Activated CD8-positive, alpha-beta memory T cell treated with anti-CD3 and anti-CD28 coated beads, Interleukin-2, amount 50 U/mL, for 1 hour (primary cell): ENCODE data around the gene DTNB.
"Not testable (repeated sequence)": the region's sequence is repeated elsewhere in the genome, so short reads cannot be mapped to it uniquely, and the experiment has no call there.

Experiments used
- DNase-seq: peaks from one replicate; pipeline ENCODE4 v3.0.0-alpha.2; 2020; ENCODE audit errors: extremely low read depth

DTNB gene

GRCh38 chr2:25632396-25632795, 41.0 kb downstream of the DTNB start:
- DNase-seq, result no peak

- no peak for DNase-seq
Observed at GRCh38 chr2:25624635-25625034, 48.7 kb downstream of the DTNB start.

GRCh38 chr2:25623361-25623760, 50.0 kb downstream of the DTNB start:
- no peak for DNase-seq

- no peak for DNase-seq
Observed at GRCh38 chr2:25620711-25621110, 52.7 kb downstream of the DTNB start.

GRCh38 chr2:25620077-25620476, 53.3 kb downstream of the DTNB start:
- no peak for DNase-seq

GRCh38 chr2:25619185-25619584, 54.2 kb downstream of the DTNB start:
- no peak for DNase-seq

GRCh38 chr2:25618676-25619075, 54.7 kb downstream of the DTNB start:
- DNase-seq, result no peak

- DNase-seq, result no peak
Observed at GRCh38 chr2:25617948-25618646, 55.3 kb downstream of the DTNB start.

GRCh38 chr2:25615920-25616319, 57.5 kb downstream of the DTNB start:
- DNase-seq, result no peak

- DNase-seq, result no peak
Observed at GRCh38 chr2:25615386-25615785, 58.0 kb downstream of the DTNB start.

GRCh38 chr2:25614711-25615110, 58.7 kb downstream of the DTNB start:
- DNase-seq, result no peak

GRCh38 chr2:25608718-25609117, 64.7 kb downstream of the DTNB start:
- DNase-seq, result no peak

- DNase-seq, result no peak
Observed at GRCh38 chr2:25606892-25607291, 66.5 kb downstream of the DTNB start.

- no peak for DNase-seq
Observed at GRCh38 chr2:25602333-25602723, 71.0 kb downstream of the DTNB start.

- DNase-seq, result not testable (repeated sequence)
Observed at GRCh38 chr2:25601711-25602332, 71.6 kb downstream of the DTNB start.

- no peak for DNase-seq
Observed at GRCh38 chr2:25598911-25599310, 74.5 kb downstream of the DTNB start.

- no peak for DNase-seq
Observed at GRCh38 chr2:25598332-25598731, 75.0 kb downstream of the DTNB start.

- DNase-seq, result no peak
Observed at GRCh38 chr2:25597881-25598280, 75.5 kb downstream of the DTNB start.

GRCh38 chr2:25596516-25597244, 76.7 kb downstream of the DTNB start:
- DNase-seq, result no peak

- no peak for DNase-seq
Observed at GRCh38 chr2:25595393-25595792, 78.0 kb downstream of the DTNB start.

GRCh38 chr2:25594991-25595390, 78.4 kb downstream of the DTNB start:
- DNase-seq, result no peak

- DNase-seq, result no peak
Observed at GRCh38 chr2:25592766-25593292, 80.5 kb downstream of the DTNB start.
